GM23338 (cell line): ENCODE results near the gene LRRC3B. TPM values are rescaled to one million over a fixed set of nuclear protein-coding genes. Genes with fewer than 3 reads are reported as not detected.

Experiments used
- CREB1 ChIP-seq: fragments of 250-450 bp; sonication (Bioruptor Pico); IDR thresholded peaks from 2 replicates; pipeline ENCODE4 v1.5.0; 2020; ENCODE audit warnings: low read depth, mild to moderate bottlenecking, moderate library complexity
- ETS1 ChIP-seq: IDR thresholded peaks from 2 replicates; pipeline ENCODE4 v1.6.1; 2016; ENCODE audit warnings: antibody characterized with exemption
- EZH2 ChIP-seq: fragments of 200-600 bp; sonication (generic); IDR thresholded peaks from one replicate; pipeline ENCODE4 v1.8.0; 2017; ENCODE audit warnings: antibody characterized with exemption, mild to moderate bottlenecking, low read depth; ENCODE audit not compliant: unreplicated experiment
- EZH2phosphoT487 ChIP-seq: fragments of 200-600 bp; sonication (generic); IDR thresholded peaks from one replicate; pipeline ENCODE4 v1.8.1; 2018; ENCODE audit warnings: antibody characterized with exemption; ENCODE audit not compliant: unreplicated experiment
- JUNB ChIP-seq: IDR thresholded peaks from one replicate; pipeline ENCODE4 v1.6.1; 2016; ENCODE audit warnings: antibody characterized with exemption; ENCODE audit not compliant: unreplicated experiment
- POLR2AphosphoS5 ChIP-seq: IDR thresholded peaks from 2 replicates; pipeline ENCODE4 v1.6.1; 2016; ENCODE audit warnings: antibody characterized with exemption, low read depth
- STAT1 ChIP-seq: IDR thresholded peaks from one replicate; pipeline ENCODE4 v1.6.1; 2016; ENCODE audit warnings: antibody characterized with exemption; ENCODE audit not compliant: unreplicated experiment
- ZNF114 ChIP-seq: fragments of 250-450 bp; sonication (Bioruptor Pico); IDR thresholded peaks from 2 replicates; pipeline ENCODE4 v1.5.0; 2020; ENCODE audit warnings: mild to moderate bottlenecking, moderate library complexity
- polyA plus RNA-seq: library from polyadenylated mRNA; unstranded; fragments of >200 nt; fragmentation: Nextera tagmentation; extraction: Ambion mirVana; gene quantifications from 2 replicates; pipeline ENCODE4 v1.2.1, GENCODE V29; 2016
- total RNA-seq: library from RNA; depleted of rRNA; stranded (reverse); fragments of >200 nt; shearing (Covaris generic); gene quantifications from 2 replicates; pipeline ENCODE4 v1.2.3, GENCODE V29; 2014
- TF ChIP-seq, protein P1 (sequence below): fragments of 250-450 bp; sonication (Bioruptor Pico); IDR thresholded peaks from 2 replicates; pipeline ENCODE4 v1.5.0; 2020; ENCODE audit warnings: mild to moderate bottlenecking, moderate library complexity
- TF ChIP-seq, protein P2 (sequence below): IDR thresholded peaks from one replicate; pipeline ENCODE4 v1.6.1; 2018; ENCODE audit warnings: antibody characterized with exemption; ENCODE audit not compliant: unreplicated experiment

Gene LRRC3B
- total and polyA plus RNA-seq, 2 experiments from 2014 or later = 7.1 to 13.2 TPM

GRCh38 chr3:26630669-26631389 lies 8.3 kb downstream of the LRRC3B start (continued):
- TF ChIP-seq, protein P1, sequence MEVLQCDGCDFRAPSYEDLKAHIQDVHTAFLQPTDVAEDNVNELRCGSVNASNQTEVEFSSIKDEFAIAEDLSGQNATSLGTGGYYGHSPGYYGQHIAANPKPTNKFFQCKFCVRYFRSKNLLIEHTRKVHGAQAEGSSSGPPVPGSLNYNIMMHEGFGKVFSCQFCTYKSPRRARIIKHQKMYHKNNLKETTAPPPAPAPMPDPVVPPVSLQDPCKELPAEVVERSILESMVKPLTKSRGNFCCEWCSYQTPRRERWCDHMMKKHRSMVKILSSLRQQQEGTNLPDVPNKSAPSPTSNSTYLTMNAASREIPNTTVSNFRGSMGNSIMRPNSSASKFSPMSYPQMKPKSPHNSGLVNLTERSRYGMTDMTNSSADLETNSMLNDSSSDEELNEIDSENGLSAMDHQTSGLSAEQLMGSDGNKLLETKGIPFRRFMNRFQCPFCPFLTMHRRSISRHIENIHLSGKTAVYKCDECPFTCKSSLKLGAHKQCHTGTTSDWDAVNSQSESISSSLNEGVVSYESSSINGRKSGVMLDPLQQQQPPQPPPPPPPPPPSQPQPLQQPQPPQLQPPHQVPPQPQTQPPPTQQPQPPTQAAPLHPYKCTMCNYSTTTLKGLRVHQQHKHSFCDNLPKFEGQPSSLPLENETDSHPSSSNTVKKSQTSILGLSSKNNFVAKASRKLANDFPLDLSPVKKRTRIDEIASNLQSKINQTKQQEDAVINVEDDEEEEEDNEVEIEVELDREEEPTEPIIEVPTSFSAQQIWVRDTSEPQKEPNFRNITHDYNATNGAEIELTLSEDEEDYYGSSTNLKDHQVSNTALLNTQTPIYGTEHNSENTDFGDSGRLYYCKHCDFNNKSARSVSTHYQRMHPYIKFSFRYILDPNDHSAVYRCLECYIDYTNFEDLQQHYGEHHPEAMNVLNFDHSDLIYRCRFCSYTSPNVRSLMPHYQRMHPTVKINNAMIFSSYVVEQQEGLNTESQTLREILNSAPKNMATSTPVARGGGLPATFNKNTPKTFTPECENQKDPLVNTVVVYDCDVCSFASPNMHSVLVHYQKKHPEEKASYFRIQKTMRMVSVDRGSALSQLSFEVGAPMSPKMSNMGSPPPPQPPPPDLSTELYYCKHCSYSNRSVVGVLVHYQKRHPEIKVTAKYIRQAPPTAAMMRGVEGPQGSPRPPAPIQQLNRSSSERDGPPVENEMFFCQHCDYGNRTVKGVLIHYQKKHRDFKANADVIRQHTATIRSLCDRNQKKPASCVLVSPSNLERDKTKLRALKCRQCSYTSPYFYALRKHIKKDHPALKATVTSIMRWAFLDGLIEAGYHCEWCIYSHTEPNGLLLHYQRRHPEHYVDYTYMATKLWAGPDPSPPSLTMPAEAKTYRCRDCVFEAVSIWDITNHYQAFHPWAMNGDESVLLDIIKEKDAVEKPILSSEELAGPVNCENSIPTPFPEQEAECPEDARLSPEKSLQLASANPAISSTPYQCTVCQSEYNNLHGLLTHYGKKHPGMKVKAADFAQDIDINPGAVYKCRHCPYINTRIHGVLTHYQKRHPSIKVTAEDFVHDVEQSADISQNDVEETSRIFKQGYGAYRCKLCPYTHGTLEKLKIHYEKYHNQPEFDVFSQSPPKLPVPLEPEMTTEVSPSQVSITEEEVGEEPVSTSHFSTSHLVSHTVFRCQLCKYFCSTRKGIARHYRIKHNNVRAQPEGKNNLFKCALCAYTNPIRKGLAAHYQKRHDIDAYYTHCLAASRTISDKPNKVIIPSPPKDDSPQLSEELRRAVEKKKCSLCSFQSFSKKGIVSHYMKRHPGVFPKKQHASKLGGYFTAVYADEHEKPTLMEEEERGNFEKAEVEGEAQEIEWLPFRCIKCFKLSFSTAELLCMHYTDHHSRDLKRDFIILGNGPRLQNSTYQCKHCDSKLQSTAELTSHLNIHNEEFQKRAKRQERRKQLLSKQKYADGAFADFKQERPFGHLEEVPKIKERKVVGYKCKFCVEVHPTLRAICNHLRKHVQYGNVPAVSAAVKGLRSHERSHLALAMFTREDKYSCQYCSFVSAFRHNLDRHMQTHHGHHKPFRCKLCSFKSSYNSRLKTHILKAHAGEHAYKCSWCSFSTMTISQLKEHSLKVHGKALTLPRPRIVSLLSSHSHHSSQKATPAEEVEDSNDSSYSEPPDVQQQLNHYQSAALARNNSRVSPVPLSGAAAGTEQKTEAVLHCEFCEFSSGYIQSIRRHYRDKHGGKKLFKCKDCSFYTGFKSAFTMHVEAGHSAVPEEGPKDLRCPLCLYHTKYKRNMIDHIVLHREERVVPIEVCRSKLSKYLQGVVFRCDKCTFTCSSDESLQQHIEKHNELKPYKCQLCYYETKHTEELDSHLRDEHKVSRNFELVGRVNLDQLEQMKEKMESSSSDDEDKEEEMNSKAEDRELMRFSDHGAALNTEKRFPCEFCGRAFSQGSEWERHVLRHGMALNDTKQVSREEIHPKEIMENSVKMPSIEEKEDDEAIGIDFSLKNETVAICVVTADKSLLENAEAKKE = no peak
- TF ChIP-seq EZH2phosphoT487 (no peak), STAT1 (no peak), POLR2AphosphoS5 (no peak), ZNF114 (CRISPR knock-in tag) (no peak), EZH2 (no peak), ETS1 (no peak), JUNB (no peak), CREB1 (CRISPR knock-in tag) (no peak)
- TF ChIP-seq, protein P2, sequence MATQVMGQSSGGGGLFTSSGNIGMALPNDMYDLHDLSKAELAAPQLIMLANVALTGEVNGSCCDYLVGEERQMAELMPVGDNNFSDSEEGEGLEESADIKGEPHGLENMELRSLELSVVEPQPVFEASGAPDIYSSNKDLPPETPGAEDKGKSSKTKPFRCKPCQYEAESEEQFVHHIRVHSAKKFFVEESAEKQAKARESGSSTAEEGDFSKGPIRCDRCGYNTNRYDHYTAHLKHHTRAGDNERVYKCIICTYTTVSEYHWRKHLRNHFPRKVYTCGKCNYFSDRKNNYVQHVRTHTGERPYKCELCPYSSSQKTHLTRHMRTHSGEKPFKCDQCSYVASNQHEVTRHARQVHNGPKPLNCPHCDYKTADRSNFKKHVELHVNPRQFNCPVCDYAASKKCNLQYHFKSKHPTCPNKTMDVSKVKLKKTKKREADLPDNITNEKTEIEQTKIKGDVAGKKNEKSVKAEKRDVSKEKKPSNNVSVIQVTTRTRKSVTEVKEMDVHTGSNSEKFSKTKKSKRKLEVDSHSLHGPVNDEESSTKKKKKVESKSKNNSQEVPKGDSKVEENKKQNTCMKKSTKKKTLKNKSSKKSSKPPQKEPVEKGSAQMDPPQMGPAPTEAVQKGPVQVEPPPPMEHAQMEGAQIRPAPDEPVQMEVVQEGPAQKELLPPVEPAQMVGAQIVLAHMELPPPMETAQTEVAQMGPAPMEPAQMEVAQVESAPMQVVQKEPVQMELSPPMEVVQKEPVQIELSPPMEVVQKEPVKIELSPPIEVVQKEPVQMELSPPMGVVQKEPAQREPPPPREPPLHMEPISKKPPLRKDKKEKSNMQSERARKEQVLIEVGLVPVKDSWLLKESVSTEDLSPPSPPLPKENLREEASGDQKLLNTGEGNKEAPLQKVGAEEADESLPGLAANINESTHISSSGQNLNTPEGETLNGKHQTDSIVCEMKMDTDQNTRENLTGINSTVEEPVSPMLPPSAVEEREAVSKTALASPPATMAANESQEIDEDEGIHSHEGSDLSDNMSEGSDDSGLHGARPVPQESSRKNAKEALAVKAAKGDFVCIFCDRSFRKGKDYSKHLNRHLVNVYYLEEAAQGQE = no peak
